ENCODE measurements around the gene PLB1. TPM values are rescaled to one million over a fixed set of nuclear protein-coding genes. Genes with fewer than 3 reads are reported as not detected.

PLB1 gene
- total and polyA plus RNA-seq, 9 of the 15 experiments (the other 6 are each of a cell fraction or from before 2014, with no cell fraction given) = 0.01 to 0.09 (median 0.07) TPM; not detected in 2

DNA sequence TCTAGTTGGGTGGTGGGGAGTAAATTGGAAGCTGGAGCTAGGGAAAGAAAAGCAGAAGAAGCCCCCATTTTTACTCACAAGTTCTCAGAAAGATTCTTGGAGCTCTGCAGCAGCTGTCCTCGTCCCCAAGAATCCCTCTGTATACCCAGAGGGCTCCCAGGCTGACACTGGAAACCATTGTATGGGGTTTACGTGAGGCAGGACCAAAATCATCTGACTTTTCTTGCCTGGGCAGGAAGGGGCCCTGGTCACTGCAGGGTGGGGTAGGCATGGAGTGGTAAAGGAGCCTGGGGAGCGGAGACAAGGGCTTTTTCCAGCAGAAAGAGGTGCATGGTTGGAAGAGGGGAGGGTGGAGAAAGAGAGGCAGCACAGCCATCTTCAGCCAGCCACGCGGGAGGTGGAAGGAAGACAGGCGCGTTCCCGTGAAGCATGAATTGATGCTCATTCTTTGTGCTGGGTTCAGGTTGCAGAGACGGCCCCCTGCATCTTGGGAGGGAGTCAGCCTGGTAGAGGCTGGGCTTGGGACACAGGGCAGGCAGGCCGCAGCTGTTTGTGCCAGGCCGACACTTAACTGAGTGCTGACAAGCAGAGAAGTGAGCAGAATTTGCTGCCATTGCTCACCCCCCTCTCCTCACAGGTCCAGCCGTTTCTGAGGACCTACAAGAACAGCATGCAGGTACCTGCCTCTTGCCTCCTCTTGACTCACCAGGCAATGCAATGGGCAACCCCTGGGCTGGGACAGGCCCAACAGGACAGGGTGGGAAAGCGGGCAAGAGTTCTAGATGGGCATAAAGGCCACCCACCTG lies 94.8 kb downstream of the PLB1 start:
- Histone ChIP-seq H3K4me3 (no peak overlapping the region), H4K20me1 (replicated peaks; ENCODE audit: control insufficient read depth, insufficient read depth, low read length) (no peaks in the 10 kb centered on the region), H3K27me3 (ENCODE audit: control insufficient read depth in 2 of 2, insufficient read depth in 2 of 2, low read length in 2 of 2) (peaks cover 0 to 13% of the 10 kb centered on the region in 2 experiments; a peak in 3 of 5 replicates), H3K4me2 (ENCODE audit: insufficient read depth, low read length) (no peak overlapping the region), H3K9me3 (replicated peaks; ENCODE audit: control insufficient read depth, insufficient read depth, low read depth, low read length) (no peaks in the 10 kb centered on the region), H3K9me1 (ENCODE audit: control insufficient read depth, insufficient read depth, low read length) (no peaks in the 10 kb centered on the region), H3K9ac (ENCODE audit: insufficient read depth in 1 of 2, low read depth in 2 of 2, low read length in 2 of 2) (0 out of 4 replicates have a peak overlapping the region, but pooled peaks of 1 of the 2 experiments have one; percentile 7), H3K79me2 (ENCODE audit: control insufficient read depth, insufficient read depth, low read length) (no peaks in the 10 kb centered on the region), H2AFZ (ENCODE audit: low read depth, low read length) (no peak overlapping the region), H3K36me3 (ENCODE audit: control insufficient read depth, insufficient read depth, low read length) (no peaks in the 10 kb centered on the region), H3K4me1 (replicated peaks in 1 of 2; ENCODE audit: control insufficient read depth in 2 of 2, insufficient read depth in 2 of 2, low read length in 2 of 2) (peaks cover 5 to 8% of the 10 kb centered on the region in 2 experiments; a peak in 2 of 5 replicates), H3K27ac (ENCODE audit: extremely low read depth, low read depth, low read length) (no peak overlapping the region)
- ATAC-seq (no peak), DNase-seq (ENCODE audit: extremely low read depth in 1 of 4, low spot score in 3 of 4) (no peak), FAIRE-seq (no peak)
- in situ Hi-C loops (cut with MboI) = loop anchor here (25.0 kb wide), 1 partner anchor 172 kb away; the partner anchor contains the start of gene PPP1CB
- no TSS peak for BruUV-seq (replicated peaks)
- WGBS (ENCODE audit: insufficient coverage, low coverage, missing lambda C conversion rate) = 21% methylated on average over 8 of the region's 13 CpGs
- ChIA-PET POLR2A (interaction anchor here (1.2 to 1.8 kb wide), 2 partner anchors 19 to 170 kb away, joined by 3 to 6 read pairs; no protein-coding TSS in a partner anchor), CTCF (ENCODE audit: low intra/inter-chr PET ratio) (no interaction called here)
- TF ChIP-seq ELF1 (tag; IDR thresholded peaks at IDR 0.05) (no peak), ZBED1 (IDR thresholded peaks at IDR 0.05) (no peak), NR2C2 (CRISPR knock-in tag; IDR thresholded peaks at IDR 0.05) (no peak), NR2C2 (tag; IDR thresholded peaks at IDR 0.05) (no peak), KDM1A (IDR thresholded peaks at IDR 0.05) (no peak), SAFB (IDR thresholded peaks at IDR 0.05; ENCODE audit: borderline replicate concordance, low read depth, low read length) (no peak), DPF2 (IDR thresholded peaks at IDR 0.05) (no peak), ATF3 (IDR thresholded peaks at IDR 0.05) (no peak), ATF3 (CRISPR knock-in tag; conservative IDR thresholded peaks at IDR 0.05) (no peak), CREM (IDR thresholded peaks at IDR 0.05; ENCODE audit: low read depth) (no peak), HDAC2 (IDR thresholded peaks at IDR 0.05) (no peak), USF2 (CRISPR knock-in tag; IDR thresholded peaks at IDR 0.05) (no peak)
- TF ChIP-seq, protein P1, sequence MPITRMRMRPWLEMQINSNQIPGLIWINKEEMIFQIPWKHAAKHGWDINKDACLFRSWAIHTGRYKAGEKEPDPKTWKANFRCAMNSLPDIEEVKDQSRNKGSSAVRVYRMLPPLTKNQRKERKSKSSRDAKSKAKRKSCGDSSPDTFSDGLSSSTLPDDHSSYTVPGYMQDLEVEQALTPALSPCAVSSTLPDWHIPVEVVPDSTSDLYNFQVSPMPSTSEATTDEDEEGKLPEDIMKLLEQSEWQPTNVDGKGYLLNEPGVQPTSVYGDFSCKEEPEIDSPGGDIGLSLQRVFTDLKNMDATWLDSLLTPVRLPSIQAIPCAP (CRISPR knock-in tag; IDR thresholded peaks at IDR 0.05; ENCODE audit: borderline replicate concordance) = no peak
- intact Hi-C loops (cut with micrococcal nuclease) = loop anchor here (10.0 kb wide), 1 partner anchor 364 kb away; no protein-coding TSS in a partner anchor

All from K562 (cell line).